Mesodermal cell (in vitro differentiated cells): ENCODE results near the gene RREB1.

Experiments used
- H3K27ac ChIP-seq: 2 replicates; pipeline ENCODE4 v1.7.0; 2013; ENCODE audit warnings: mild to moderate bottlenecking, low read depth, low read length, moderate library complexity; ENCODE audit not compliant: severe bottlenecking
- H3K36me3 ChIP-seq: 2 replicates; pipeline ENCODE4 v1.7.1; 2013; ENCODE audit warnings: mild to moderate bottlenecking, low read length, moderate library complexity; ENCODE audit not compliant: control insufficient read depth, insufficient read depth
- H3K4me1 ChIP-seq: one replicate; pipeline ENCODE4 v1.7.1; 2013; ENCODE audit warnings: mild to moderate bottlenecking, low read length; ENCODE audit not compliant: insufficient read depth, control insufficient read depth, poor library complexity, severe bottlenecking
- H3K4me3 ChIP-seq: 2 replicates; pipeline ENCODE4 v1.7.0; 2013; ENCODE audit warnings: low read length, control low read depth, mild to moderate bottlenecking; ENCODE audit not compliant: insufficient read depth, poor library complexity, severe bottlenecking; ENCODE audit errors: extremely low read depth
- H3K9me3 ChIP-seq: 2 replicates; pipeline ENCODE4 v1.7.1; 2013; ENCODE audit warnings: mild to moderate bottlenecking, low read length, moderate library complexity; ENCODE audit not compliant: control insufficient read depth
- WGBS, 2 experiments: methylation state at CpG; one replicate each; pipeline ENCODE4 v1.1.5; 2013; ENCODE audit warnings: missing lambda C conversion rate in 2 of 2; ENCODE audit not compliant: insufficient coverage in 2 of 2; 5-methylcytosine and 5-hydroxymethylcytosine counted together

Gene RREB1

GRCh38 chr6:7111095-7111690 is 3.4 kb downstream of the RREB1 start:
- WGBS, 2 experiments = 85 to 100% methylated on average over 2 to 4 of the region's 4 CpGs
- H3K9me3 ChIP-seq = no peaks in the 10 kb centered on the region
- H3K4me3 ChIP-seq = no peak overlapping the region
- H3K27ac ChIP-seq = no peak overlapping the region
- no peaks in the 10 kb centered on the region for H3K36me3 ChIP-seq
- peaks cover 24% of the 10 kb centered on the region for H3K4me1 ChIP-seq

GRCh38 chr6:7112171-7112570 is 4.4 kb downstream of the RREB1 start:
- no peak overlapping the region for H3K4me3 ChIP-seq
- H3K27ac ChIP-seq = no peak overlapping the region

GRCh38 chr6:7112741-7113313 is 5.1 kb downstream of the RREB1 start:
- no peak overlapping the region for H3K27ac ChIP-seq
- no peak overlapping the region for H3K4me3 ChIP-seq
- WGBS, 2 experiments = 16 to 20% methylated on average over 8 to 10 of the region's 15 CpGs
- peaks cover 9% of the 10 kb centered on the region for H3K36me3 ChIP-seq
- H3K9me3 ChIP-seq = no peaks in the 10 kb centered on the region
- peaks cover 24% of the 10 kb centered on the region for H3K4me1 ChIP-seq

More at GRCh38 chr6:7112171-7112570, 4.4 kb downstream of the RREB1 start:
- Histone ChIP-seq H3K36me3 (peaks cover 6% of the 10 kb centered on the region), H3K9me3 (no peaks in the 10 kb centered on the region), H3K4me1 (peaks cover 24% of the 10 kb centered on the region)

DNA sequence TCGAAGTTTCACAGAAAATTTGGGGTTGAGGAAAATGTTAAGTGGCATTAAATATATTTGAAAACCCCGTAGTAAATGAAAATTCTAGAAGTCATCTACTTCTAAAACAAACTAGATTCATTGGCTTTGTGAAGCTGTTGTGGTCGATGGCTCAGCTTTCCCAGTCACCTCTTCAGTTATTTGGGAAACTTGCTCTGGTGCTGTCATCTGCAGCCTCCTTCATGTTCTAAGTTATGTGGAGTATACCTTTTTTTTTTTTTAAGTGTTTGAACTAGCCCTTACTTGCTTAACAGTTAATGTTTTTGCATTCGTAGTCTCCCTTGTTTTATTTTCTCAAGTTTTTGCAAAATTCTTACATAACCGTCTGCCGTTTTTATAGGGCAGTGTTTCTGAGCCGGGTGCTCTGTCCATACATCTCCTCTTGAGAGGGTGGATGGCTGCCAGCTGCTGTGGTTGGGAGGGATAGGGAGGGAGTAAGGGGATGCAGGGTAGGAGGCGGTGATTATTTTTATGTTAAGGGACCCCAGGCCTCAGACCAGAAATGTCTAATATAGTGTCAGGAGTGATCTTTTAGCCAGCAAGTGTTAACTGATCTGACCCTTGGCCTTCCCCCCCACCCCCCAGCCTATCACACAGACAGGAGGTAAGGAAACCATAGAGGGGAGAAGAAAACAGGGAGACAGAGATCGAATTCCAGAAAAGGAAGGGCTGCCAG is 7.1 kb downstream of the RREB1 start:
- Histone ChIP-seq H3K4me1 (peaks cover 32% of the 10 kb centered on the region), H3K27ac (no peak overlapping the region), H3K9me3 (no peaks in the 10 kb centered on the region), H3K36me3 (peaks cover 10% of the 10 kb centered on the region), H3K4me3 (no peak overlapping the region)
- 86 to 89% methylated on average over 5 to 7 of the region's 9 CpGs for WGBS, 2 experiments

DNA sequence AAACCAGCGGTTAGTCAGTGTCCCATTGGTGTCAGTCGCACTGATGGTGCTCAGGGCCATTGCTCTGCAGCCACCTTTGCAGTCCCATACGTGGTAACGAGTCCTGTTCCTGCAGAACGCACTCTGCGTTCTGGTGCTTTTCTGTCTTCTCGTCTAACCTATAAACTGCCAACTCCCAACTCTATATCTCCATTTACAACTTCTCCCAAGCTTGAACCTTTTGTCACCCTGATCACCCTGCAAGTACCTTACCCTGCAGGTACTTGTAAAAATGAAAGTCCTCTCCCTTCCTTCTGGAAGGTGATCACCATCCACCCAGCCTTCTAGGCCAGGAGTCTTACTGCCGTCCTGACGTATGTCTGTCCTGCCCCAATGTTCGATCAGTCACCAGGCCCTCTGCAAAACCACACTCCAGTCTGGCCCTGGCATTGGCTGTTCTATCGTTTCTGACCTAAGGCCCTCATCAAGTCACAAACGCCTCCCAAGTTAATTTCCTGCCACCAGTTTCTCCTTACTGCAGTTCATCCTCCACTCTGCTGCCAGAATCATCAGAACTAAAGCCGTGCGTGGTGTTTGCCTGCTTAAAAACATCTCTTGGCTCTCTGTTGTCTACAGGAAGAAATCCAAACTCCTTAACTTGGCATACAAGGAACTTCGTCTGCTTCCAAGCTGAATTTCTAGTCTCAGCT is 7.9 kb downstream of the RREB1 start:
- H3K36me3 ChIP-seq = peaks cover 10% of the 10 kb centered on the region
- no peak overlapping the region for H3K4me3 ChIP-seq
- 90 to 91% methylated on average over 14 to 15 of the region's 15 CpGs for WGBS, 2 experiments
- no peaks in the 10 kb centered on the region for H3K9me3 ChIP-seq
- H3K4me1 ChIP-seq = peaks cover 29% of the 10 kb centered on the region
- no peak overlapping the region for H3K27ac ChIP-seq

- Histone ChIP-seq H3K27ac (peak overlapping the region; percentile 39), H3K4me3 (no peak overlapping the region), H3K36me3 (peaks cover 30% of the 10 kb centered on the region), H3K4me1 (peaks cover 8% of the 10 kb centered on the region), H3K9me3 (no peaks in the 10 kb centered on the region)
- 72 to 74% methylated on average over 11 to 12 of the region's 12 CpGs for WGBS, 2 experiments
Measured at GRCh38 chr6:7119272-7119801, 11.6 kb downstream of the RREB1 start.

DNA sequence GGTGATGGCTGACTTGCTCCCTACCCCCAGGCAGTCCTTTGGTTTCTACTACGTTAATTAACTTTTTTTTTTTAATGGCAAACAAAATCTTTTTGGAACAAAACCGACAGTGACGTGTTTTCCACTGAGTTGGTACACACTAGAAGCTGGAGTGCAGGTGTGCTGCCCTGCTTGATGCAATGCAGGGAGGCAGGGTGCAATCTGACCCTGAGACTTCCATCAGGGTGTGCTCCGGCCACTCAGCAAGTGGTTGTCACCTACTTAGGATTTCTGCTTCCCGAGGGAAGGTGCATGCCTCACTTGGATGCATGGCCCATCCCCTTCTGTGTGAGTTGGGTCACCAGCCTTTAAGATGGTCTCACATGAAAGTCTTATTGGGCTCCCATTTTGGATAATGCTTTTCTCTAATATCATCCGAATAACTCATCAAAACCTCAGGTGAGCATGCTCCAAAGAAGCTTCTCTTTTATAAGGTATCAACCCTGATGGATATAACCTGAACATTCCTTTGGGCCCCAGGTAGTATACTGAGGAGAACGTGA is 14.0 kb downstream of the RREB1 start:
- WGBS, 2 experiments = 80 to 93% methylated on average over 5 of the region's 7 CpGs
- Histone ChIP-seq H3K4me3 (no peak overlapping the region), H3K4me1 (peaks cover 8% of the 10 kb centered on the region), H3K27ac (no peak overlapping the region), H3K36me3 (peaks cover 38% of the 10 kb centered on the region), H3K9me3 (no peaks in the 10 kb centered on the region)

DNA sequence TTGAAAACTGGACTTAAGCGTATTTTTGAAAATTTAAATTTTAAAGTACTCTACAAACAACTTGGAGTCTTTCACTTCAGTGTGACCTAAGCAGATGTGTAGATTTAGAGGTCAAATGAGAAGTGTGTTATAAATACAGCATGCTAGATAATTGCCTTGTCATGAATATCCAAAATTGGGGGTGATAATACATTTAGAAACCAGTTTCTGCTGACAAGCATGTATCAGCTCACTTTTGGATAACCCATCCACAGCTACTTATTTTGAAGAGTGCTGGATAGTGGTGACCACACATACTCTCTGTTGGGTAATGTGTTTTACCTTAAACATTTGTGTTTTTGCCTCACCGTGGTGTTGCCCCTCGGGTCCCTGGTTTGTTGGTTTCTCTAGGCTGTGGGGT is 14.9 kb downstream of the RREB1 start:
- Histone ChIP-seq H3K27ac (no peak overlapping the region), H3K4me3 (no peak overlapping the region), H3K36me3 (peaks cover 36% of the 10 kb centered on the region), H3K9me3 (no peaks in the 10 kb centered on the region), H3K4me1 (peaks cover 8% of the 10 kb centered on the region)
- WGBS, 2 experiments = 89 to 93% methylated on average over 2 of the region's 3 CpGs

DNA sequence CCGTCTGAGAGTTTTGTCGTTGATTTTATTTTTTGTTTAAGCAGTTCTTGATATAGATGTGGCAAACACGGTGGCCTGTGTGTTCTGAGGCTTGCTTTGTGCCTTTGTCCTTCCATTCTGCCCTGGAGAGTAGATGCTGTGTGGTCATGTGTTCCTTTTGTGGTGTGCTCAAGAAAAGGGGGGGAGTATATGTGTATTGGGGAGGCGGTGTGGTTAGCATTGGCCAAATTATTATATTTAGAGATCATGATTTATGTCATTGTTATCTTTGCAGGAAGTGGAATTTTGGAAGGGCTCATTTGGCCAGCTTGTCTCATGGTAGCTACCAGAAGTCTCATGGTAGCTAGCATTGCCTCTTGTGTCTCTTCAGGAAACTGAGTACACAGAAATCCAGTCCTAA is 16.4 kb downstream of the RREB1 start:
- H3K4me1 ChIP-seq = peaks cover 5% of the 10 kb centered on the region
- 91 to 100% methylated on average over 1 to 4 of the region's 4 CpGs for WGBS, 2 experiments
- peaks cover 35% of the 10 kb centered on the region for H3K36me3 ChIP-seq
- H3K9me3 ChIP-seq = no peaks in the 10 kb centered on the region
- H3K27ac ChIP-seq = no peak overlapping the region
- H3K4me3 ChIP-seq = no peak overlapping the region

DNA sequence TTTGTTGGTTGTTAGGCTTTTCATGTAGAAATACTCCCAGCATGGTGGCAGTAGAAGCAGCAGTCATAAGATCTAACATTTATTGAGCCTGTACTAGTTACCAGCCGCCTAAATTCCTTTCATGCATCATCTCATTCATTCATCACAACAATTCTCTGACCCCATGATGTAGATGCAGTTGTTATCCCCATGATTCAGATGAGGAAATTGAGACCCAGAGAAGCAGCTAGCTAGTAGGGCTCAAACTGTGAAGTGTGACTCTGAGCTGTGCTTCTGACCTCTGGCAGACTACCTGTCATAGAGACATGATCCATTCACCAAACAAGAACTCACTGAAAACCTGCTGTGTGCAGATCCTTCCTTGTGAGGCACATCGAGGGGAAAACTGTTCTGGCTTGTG is 16.9 kb downstream of the RREB1 start:
- peaks cover 40% of the 10 kb centered on the region for H3K36me3 ChIP-seq
- H3K9me3 ChIP-seq = no peaks in the 10 kb centered on the region
- H3K4me1 ChIP-seq = no peaks in the 10 kb centered on the region
- no peak overlapping the region for H3K27ac ChIP-seq
- no peak overlapping the region for H3K4me3 ChIP-seq
- 75 to 80% methylated on average over 1 to 2 of the region's 2 CpGs for WGBS, 2 experiments
